ENCODE data around the gene RBCK1.
A peak's percentile ranks its signal among the peaks of the same experiment; 100 is the strongest.

RBCK1 gene

DNA sequence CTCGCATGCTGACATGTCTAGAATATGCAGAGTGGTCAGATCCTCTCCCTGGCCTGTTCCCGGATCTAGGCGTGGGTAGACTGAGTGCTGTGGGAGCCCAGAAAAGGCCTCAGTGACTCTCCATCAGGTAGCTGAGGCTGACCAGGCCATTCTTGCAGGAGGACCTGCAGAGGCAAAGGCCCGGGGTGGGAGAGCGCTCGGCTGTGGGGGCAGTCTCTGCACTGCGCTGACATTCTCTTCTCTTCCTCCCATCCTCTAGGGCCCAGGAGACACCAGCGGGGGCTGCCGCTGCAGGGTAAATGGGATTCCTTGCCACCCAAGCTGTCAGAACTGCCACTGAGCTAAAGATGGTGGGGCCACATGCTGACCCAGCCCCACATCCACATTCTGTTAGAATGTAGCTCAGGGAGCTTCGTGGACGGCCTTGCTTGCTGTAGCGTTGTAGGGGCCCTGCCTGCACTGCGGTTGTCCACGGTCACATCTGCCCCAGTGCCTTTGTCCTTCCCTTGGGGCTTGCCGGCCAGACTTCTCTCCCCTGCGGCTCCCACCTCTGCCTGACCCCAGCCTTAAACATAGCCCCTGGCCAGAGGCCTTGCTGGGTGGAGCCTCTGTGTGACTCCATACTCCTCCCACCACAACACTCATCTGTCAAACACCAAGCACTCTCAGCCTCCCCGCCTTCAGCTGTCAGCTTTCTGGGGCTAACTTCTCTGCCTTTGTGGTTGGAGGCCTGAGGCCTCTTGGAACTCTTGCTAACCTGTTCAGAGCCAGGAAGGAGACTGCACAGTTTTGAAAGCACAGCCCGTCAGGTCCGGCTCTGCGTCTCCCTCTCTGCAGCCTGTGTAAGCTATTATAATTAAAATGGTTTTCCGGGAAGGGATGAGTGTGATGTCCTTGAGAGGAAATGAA, 22.2 kb downstream of the RBCK1 start:
- no peak for ATAC-seq
- Mint-ChIP-seq H3K36me3 (ENCODE audit: low read depth) (peaks cover 44% of the 10 kb centered on the region), H3K4me3 (no peak overlapping the region), H3K9me3 (no peaks in the 10 kb centered on the region), H3K27ac (peak overlapping the region; percentile 52), H3K4me1 (peaks cover 65% of the 10 kb centered on the region), H3K27me3 (no peaks in the 10 kb centered on the region)
- DNase-seq = no peak

GRCh38 chr20:431012-431904, 23.2 kb downstream of the RBCK1 start:
- Mint-ChIP-seq H3K4me3 (peak overlapping the region; percentile 48), H3K27ac (peak overlapping the region; percentile 75), H3K9me3 (no peaks in the 10 kb centered on the region), H3K4me1 (peaks cover 68% of the 10 kb centered on the region), H3K36me3 (ENCODE audit: low read depth) (peaks cover 49% of the 10 kb centered on the region), H3K27me3 (no peaks in the 10 kb centered on the region)
- DNase-seq = peak; percentile 37
- ATAC-seq = no peak

- no peak for DNase-seq
Measured at GRCh38 chr20:432208-432607, 24.1 kb downstream of the RBCK1 start.

DNA sequence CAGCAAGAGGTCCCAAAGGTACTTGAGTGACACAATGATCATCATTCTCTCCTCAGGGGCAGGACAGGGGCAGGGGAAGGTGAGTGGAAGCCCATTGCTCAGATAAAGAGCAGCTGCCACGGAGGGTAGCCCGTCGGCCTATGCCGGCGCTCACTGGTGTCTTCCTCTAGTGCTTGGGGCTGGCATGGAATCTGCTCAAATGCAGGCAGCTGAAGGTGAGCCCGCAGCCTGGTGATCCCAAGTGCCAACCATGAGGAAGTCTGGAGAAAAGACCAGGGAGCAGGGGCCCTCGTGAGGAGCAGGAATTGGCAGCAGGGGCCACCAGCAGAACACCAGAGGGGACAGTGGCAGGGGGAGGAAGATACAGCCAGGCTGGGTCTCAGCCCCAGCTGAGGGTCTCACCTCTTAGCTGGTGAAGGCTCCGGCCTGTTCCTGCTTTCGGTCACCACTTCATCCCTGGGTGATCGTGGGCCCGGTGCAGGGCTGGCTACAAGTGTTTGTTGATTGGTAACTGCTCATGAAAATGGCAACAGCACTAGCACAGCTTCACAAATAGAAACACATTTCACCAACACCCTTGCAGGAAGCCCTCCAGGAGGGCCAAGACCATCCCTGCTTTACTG, 24.7 kb downstream of the RBCK1 start:
- Mint-ChIP-seq H3K36me3 (ENCODE audit: low read depth) (peaks cover 55% of the 10 kb centered on the region), H3K4me1 (peaks cover 69% of the 10 kb centered on the region)

More at GRCh38 chr20:432208-432607, 24.1 kb downstream of the RBCK1 start:
- Mint-ChIP-seq H3K27ac (peak overlapping the region; percentile 92), H3K4me1 (peaks cover 67% of the 10 kb centered on the region), H3K9me3 (no peaks in the 10 kb centered on the region), H3K27me3 (no peaks in the 10 kb centered on the region), H3K4me3 (peak overlapping the region; percentile 67), H3K36me3 (ENCODE audit: low read depth) (peaks cover 53% of the 10 kb centered on the region)
- ATAC-seq = no peak

DNA sequence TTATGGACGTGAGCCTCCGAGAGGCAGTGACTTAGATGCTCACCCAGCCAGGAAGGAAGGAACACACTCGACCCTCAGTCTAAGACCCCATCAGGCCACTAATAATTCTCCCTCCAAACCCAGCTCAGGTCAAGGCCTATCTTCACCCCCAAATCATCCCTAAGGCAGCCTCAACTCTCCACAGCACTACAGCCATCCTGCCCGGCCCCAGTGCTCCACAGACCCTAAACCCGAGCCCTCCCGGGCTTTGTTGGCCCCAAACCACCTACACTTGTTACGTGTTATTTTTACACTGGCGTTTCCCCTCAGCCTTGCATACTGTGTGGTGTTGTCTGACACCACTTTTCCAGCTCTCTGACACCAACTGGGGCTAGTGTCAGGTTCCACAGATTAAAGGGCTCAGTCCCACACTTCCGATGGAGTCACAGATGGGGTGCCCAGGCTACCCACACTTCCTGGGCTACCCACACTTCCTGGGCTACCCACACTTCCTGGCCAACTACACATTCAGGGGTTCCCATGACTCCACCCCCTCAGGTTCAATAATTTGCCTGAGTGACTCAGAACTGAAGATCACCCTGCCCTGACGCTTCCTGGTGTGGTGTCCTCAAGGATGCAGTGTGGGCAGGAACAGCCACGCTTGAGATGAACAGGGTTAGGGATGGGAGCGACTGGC, 25.3 kb downstream of the RBCK1 start:
- peaks cover 52% of the 10 kb centered on the region for H3K36me3 Mint-ChIP-seq (ENCODE audit: low read depth)
- DNase-seq (peak; percentile 73), ATAC-seq (peak; percentile 96)
- no peaks in the 10 kb centered on the region for H3K27me3 Mint-ChIP-seq
- peaks cover 75% of the 10 kb centered on the region for H3K4me1 Mint-ChIP-seq
- peak overlapping the region; percentile 92 for H3K27ac Mint-ChIP-seq
- no peaks in the 10 kb centered on the region for H3K9me3 Mint-ChIP-seq
- H3K4me3 Mint-ChIP-seq = peak overlapping the region; percentile 67

More for the DNA sequence above, 24.7 kb downstream of the RBCK1 start:
- no peaks in the 10 kb centered on the region for H3K9me3 Mint-ChIP-seq
- peak overlapping the region; percentile 67 for H3K4me3 Mint-ChIP-seq
- no peak for DNase-seq
- no peaks in the 10 kb centered on the region for H3K27me3 Mint-ChIP-seq
- peak overlapping the region; percentile 92 for H3K27ac Mint-ChIP-seq
- no peak for ATAC-seq

GRCh38 chr20:434221-434620, 26.1 kb downstream of the RBCK1 start:
- Mint-ChIP-seq H3K9me3 (no peaks in the 10 kb centered on the region), H3K36me3 (ENCODE audit: low read depth) (peaks cover 55% of the 10 kb centered on the region), H3K27ac (peak overlapping the region; percentile 92), H3K4me3 (peak overlapping the region; percentile 67), H3K4me1 (peaks cover 83% of the 10 kb centered on the region), H3K27me3 (no peaks in the 10 kb centered on the region)
- no peak for ATAC-seq
- DNase-seq = no peak

- Mint-ChIP-seq H3K9me3 (no peaks in the 10 kb centered on the region), H3K4me1 (peaks cover 89% of the 10 kb centered on the region), H3K27me3 (no peaks in the 10 kb centered on the region), H3K27ac (peak overlapping the region; percentile 92), H3K36me3 (ENCODE audit: low read depth) (peaks cover 59% of the 10 kb centered on the region), H3K4me3 (no peak overlapping the region)
- DNase-seq (no peak), ATAC-seq (no peak)
Measured at GRCh38 chr20:434661-435419, 26.7 kb downstream of the RBCK1 start.

DNA sequence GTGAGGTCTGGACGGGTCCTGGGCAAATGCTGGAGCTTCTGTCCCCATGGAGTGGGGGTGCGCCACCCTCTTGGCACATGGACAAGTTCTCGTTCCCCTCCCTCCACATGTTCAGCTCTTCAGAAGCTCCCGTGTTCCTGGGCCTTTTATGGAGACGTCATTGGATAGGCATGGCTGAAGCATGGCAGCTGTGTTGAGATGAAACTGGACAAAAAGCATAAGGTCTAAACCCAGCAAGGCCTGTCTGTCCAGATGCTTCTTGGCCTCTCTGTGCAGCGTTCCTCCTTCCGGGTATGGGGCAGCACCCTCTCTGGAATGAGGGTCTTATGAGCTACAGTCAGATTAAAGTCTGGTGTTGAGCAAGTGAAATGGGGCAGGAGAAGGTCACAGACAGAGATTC, 27.5 kb downstream of the RBCK1 start:
- ATAC-seq (no peak), DNase-seq (no peak)
- H3K4me3 Mint-ChIP-seq = no peak overlapping the region
- no peak overlapping the region for H3K27ac Mint-ChIP-seq
- no peaks in the 10 kb centered on the region for H3K27me3 Mint-ChIP-seq
- no peaks in the 10 kb centered on the region for H3K9me3 Mint-ChIP-seq
- H3K36me3 Mint-ChIP-seq (ENCODE audit: low read depth) = peaks cover 62% of the 10 kb centered on the region
- peaks cover 94% of the 10 kb centered on the region for H3K4me1 Mint-ChIP-seq

DNA sequence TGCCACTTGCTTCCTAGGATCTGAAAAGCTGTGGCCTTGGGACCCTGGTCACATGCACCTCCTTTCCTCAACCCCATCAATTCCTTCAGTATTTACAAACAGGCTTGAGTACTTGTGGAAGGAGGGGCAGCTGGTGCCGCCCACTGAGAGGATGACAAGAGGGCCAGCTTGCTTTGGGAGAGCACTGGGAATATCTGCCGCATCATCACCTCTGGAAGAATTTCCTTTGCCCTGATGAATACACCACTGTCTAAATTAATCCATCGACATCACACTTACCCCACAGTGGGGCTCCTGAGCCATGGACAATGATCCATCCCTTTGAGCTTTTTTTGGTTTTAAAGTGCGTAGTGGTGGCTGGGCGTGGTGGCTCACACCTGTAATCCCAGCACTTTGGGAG, 28.4 kb downstream of the RBCK1 start:
- H3K36me3 Mint-ChIP-seq (ENCODE audit: low read depth) = peaks cover 63% of the 10 kb centered on the region

GRCh38 chr20:437787-438486, 29.8 kb downstream of the RBCK1 start:
- Mint-ChIP-seq H3K27me3 (no peaks in the 10 kb centered on the region), H3K9me3 (no peaks in the 10 kb centered on the region), H3K4me3 (peak overlapping the region; percentile 74), H3K4me1 (peaks cover 74% of the 10 kb centered on the region), H3K27ac (peak overlapping the region; percentile 73), H3K36me3 (ENCODE audit: low read depth) (peaks cover 72% of the 10 kb centered on the region)
- DNase-seq (peak; percentile 27), ATAC-seq (no peak)

More for the DNA sequence above, 28.4 kb downstream of the RBCK1 start:
- H3K4me1 Mint-ChIP-seq = peaks cover 89% of the 10 kb centered on the region
- no peaks in the 10 kb centered on the region for H3K27me3 Mint-ChIP-seq
- H3K9me3 Mint-ChIP-seq = no peaks in the 10 kb centered on the region
- H3K4me3 Mint-ChIP-seq = no peak overlapping the region
- ATAC-seq = no peak
- DNase-seq = no peak
- H3K27ac Mint-ChIP-seq = no peak overlapping the region

- Mint-ChIP-seq H3K9me3 (no peaks in the 10 kb centered on the region), H3K4me3 (peak overlapping the region; percentile 74), H3K27me3 (no peaks in the 10 kb centered on the region), H3K27ac (peak overlapping the region; percentile 73), H3K36me3 (ENCODE audit: low read depth) (peaks cover 71% of the 10 kb centered on the region), H3K4me1 (peaks cover 65% of the 10 kb centered on the region)
- DNase-seq (peak; percentile 69), ATAC-seq (peak; percentile 80)
Measured at GRCh38 chr20:438571-439469, 30.7 kb downstream of the RBCK1 start.

GRCh38 chr20:440148-440547, 32.0 kb downstream of the RBCK1 start:
- Mint-ChIP-seq H3K4me1 (peaks cover 54% of the 10 kb centered on the region), H3K27ac (no peak overlapping the region), H3K4me3 (no peak overlapping the region), H3K36me3 (ENCODE audit: low read depth) (peaks cover 72% of the 10 kb centered on the region), H3K9me3 (no peaks in the 10 kb centered on the region), H3K27me3 (no peaks in the 10 kb centered on the region)
- no peak for DNase-seq
- no peak for ATAC-seq
